ENCODE measurements around the gene MFRP. TPM values are rescaled to one million over a fixed set of nuclear protein-coding genes. Genes with fewer than 3 reads are reported as not detected.

The MFRP gene
- total RNA-seq, 2 donors from 2014 or later = 0.27 TPM; not detected in 1

GRCh38 chr11:119335655-119336543 is 10.6 kb downstream of the MFRP start:
- Histone ChIP-seq H3K4me1 (ENCODE audit: control insufficient read depth in 1 of 2, low read depth in 2 of 2) (peaks cover 20 to 52% of the 10 kb centered on the region in 2 donors), H3K4me3 (no peak overlapping the region), H3K36me3 (no peaks in the 10 kb centered on the region), H3K9me3 (no peaks in the 10 kb centered on the region), H3K27ac (no peak overlapping the region), H3K27me3 (replicated peaks; ENCODE audit: insufficient read depth) (no peaks in the 10 kb centered on the region)
- no peak for ATAC-seq (ENCODE audit: insufficient number of reproducible peaks, low FRiP score, low read depth)
- no peak for TF ChIP-seq CTCF (IDR thresholded peaks at IDR 0.05)
- DNase-seq (ENCODE audit: low spot score) = no peak

- Histone ChIP-seq H3K4me1 (ENCODE audit: control insufficient read depth in 1 of 2, low read depth in 2 of 2) (peaks cover 19 to 49% of the 10 kb centered on the region in 2 donors), H3K27ac (peak overlapping the region; percentile 71 to 84), H3K9me3 (no peaks in the 10 kb centered on the region), H3K36me3 (no peaks in the 10 kb centered on the region), H3K4me3 (peak overlapping the region; percentile 87), H3K27me3 (replicated peaks; ENCODE audit: insufficient read depth) (no peaks in the 10 kb centered on the region)
- ATAC-seq (ENCODE audit: insufficient number of reproducible peaks, low FRiP score, low read depth) = no peak
- no peak for DNase-seq (ENCODE audit: low spot score)
- no peak for TF ChIP-seq CTCF (IDR thresholded peaks at IDR 0.05)
Measured at GRCh38 chr11:119335091-119335654, 11.3 kb downstream of the MFRP start.

- Histone ChIP-seq H3K4me3 (peak within 1 kb of the TSS; percentile 87), H3K4me1 (ENCODE audit: control insufficient read depth in 1 of 2, low read depth in 2 of 2) (peaks cover 17 to 41% of the 10 kb centered on the region in 2 donors), H3K9me3 (no peaks in the 10 kb centered on the region), H3K27ac (peak within 1 kb of the TSS; percentile 71 to 84), H3K36me3 (no peaks in the 10 kb centered on the region), H3K27me3 (replicated peaks; ENCODE audit: insufficient read depth) (no peaks in the 10 kb centered on the region)
- TF ChIP-seq CTCF (IDR thresholded peaks at IDR 0.05) = no peak
- peak; percentile 91 for DNase-seq (ENCODE audit: low spot score)
- peak; percentile 97 for ATAC-seq (ENCODE audit: insufficient number of reproducible peaks, low FRiP score, low read depth)
Measured at GRCh38 chr11:119334174-119334930, 12.2 kb downstream of the MFRP start, which contains the start of gene RNF26. Gene RNF26 (plus strand): TSS chr11:119334527. CDS start chr11:119335123, 596 bp downstream.

GRCh38 chr11:119332111-119332765 is 14.3 kb downstream of the MFRP start:
- no peak for DNase-seq (ENCODE audit: low spot score)
- H3K27ac ChIP-seq = no peak overlapping the region
- H3K4me3 ChIP-seq = no peak overlapping the region
- H3K4me1 ChIP-seq (ENCODE audit: control insufficient read depth in 1 of 2, low read depth in 2 of 2) = peaks cover 10 to 20% of the 10 kb centered on the region in 2 donors
- no peaks in the 10 kb centered on the region for H3K36me3 ChIP-seq
- TF ChIP-seq CTCF (IDR thresholded peaks at IDR 0.05) = no peak
- no peaks in the 10 kb centered on the region for H3K9me3 ChIP-seq
- H3K27me3 ChIP-seq (replicated peaks; ENCODE audit: insufficient read depth) = no peaks in the 10 kb centered on the region
- ATAC-seq (ENCODE audit: insufficient number of reproducible peaks, low FRiP score, low read depth) = no peak
